ENCODE measurements around the gene KLHL34. TPM values are rescaled to one million over a fixed set of nuclear protein-coding genes. Genes with fewer than 3 reads are reported as not detected.

KLHL34 gene
- total and polyA plus RNA-seq, 9 donors = 0.02 TPM; not detected in 8

DNA sequence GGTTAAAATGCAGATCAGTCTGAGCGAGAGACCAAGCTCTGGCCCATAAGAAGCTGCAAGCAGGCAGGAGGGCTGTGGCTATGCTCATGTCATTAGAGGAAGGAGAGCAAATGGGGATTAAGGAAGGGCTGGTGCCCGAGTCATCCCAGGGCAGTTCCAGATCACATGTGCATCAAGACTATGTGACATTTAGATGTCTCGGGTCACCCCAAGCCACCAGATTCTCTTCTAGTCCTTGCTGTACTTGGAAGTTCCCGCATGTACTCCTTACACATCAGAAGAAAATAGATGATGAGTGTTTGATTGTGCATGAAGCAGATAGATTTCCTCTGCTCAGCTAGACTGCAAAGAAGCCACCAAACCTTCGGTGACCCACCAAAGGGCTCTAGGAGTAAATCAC lies 42.1 kb upstream of the KLHL34 start:
- 73 to 79% (median 76%) methylated on average over 5 of the region's 5 CpGs for WGBS, 3 donors
- Histone ChIP-seq H3K36me3 (no peaks in the 10 kb centered on the region), H3K27ac (no peak overlapping the region), H3K4me1 (ENCODE audit: insufficient read depth) (no peaks in the 10 kb centered on the region), H3K9me3 (no peaks in the 10 kb centered on the region), H3K4me3 (no peak overlapping the region), H3K27me3 (no peaks in the 10 kb centered on the region)
- intact Hi-C loops (cut with DNase I) = no loop called here
- TF ChIP-seq POLR2A (IDR thresholded peaks at IDR 0.05) (no peak), EP300 (IDR thresholded peaks at IDR 0.05) (no peak)
- TF ChIP-seq, protein P1, sequence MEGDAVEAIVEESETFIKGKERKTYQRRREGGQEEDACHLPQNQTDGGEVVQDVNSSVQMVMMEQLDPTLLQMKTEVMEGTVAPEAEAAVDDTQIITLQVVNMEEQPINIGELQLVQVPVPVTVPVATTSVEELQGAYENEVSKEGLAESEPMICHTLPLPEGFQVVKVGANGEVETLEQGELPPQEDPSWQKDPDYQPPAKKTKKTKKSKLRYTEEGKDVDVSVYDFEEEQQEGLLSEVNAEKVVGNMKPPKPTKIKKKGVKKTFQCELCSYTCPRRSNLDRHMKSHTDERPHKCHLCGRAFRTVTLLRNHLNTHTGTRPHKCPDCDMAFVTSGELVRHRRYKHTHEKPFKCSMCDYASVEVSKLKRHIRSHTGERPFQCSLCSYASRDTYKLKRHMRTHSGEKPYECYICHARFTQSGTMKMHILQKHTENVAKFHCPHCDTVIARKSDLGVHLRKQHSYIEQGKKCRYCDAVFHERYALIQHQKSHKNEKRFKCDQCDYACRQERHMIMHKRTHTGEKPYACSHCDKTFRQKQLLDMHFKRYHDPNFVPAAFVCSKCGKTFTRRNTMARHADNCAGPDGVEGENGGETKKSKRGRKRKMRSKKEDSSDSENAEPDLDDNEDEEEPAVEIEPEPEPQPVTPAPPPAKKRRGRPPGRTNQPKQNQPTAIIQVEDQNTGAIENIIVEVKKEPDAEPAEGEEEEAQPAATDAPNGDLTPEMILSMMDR (IDR thresholded peaks at IDR 0.05) = no peak
- DNase-seq = no peak

DNA sequence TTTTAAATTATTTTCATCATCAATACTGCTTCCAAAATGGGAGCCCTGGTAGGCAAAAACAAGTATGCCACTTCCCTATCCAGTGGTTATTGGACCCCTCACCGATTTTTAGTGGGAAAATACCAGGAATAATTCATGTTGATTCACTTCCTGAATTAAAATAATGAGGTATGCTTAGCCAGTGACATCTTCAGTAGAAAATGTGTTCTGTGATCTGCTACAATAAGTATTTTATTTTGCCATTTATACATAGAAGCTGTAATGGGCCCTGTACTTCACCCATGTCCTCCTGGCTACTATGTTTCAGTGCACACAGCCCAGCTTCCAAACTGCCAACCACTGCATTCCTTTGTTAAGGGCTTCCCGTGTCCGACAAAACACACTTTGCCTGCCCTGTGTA lies 41.0 kb upstream of the KLHL34 start:
- Histone ChIP-seq H3K4me3 (no peak overlapping the region), H3K27me3 (no peaks in the 10 kb centered on the region), H3K4me1 (ENCODE audit: insufficient read depth) (no peaks in the 10 kb centered on the region), H3K36me3 (no peaks in the 10 kb centered on the region), H3K27ac (no peak overlapping the region), H3K9me3 (no peaks in the 10 kb centered on the region)
- DNase-seq = no peak
- intact Hi-C loops (cut with DNase I) = no loop called here
- 64 to 69% (median 65%) methylated on average over 3 of the region's 3 CpGs for WGBS, 3 donors
- TF ChIP-seq, protein P1 (IDR thresholded peaks at IDR 0.05) = no peak
- TF ChIP-seq EP300 (IDR thresholded peaks at IDR 0.05) (no peak), POLR2A (IDR thresholded peaks at IDR 0.05) (no peak)

DNA sequence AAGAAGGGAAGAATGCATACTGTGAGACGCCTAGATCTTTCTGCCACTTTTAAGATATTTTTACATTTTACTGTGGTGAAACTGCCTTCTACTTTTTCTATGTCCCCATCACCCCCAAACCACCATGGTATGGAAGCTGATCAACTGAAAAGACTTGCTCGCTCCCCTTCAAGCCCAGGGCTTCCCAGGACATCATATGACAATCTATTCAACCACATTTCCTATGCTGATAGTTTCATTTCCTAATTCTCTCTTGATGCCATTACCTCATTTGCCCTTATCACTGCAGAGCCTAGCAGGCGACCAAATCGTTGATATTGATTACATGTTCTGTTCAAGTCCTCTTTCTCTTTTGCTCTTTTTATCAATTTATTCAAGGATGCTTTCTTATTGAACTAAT lies 40.1 kb upstream of the KLHL34 start:
- H3K9me3 ChIP-seq = no peaks in the 10 kb centered on the region
- TF ChIP-seq EP300 (IDR thresholded peaks at IDR 0.05) (no peak), POLR2A (IDR thresholded peaks at IDR 0.05) (no peak)
- TF ChIP-seq, protein P1 (IDR thresholded peaks at IDR 0.05) = no peak
- no peaks in the 10 kb centered on the region for H3K36me3 ChIP-seq
- no peaks in the 10 kb centered on the region for H3K27me3 ChIP-seq
- DNase-seq = no peak
- no peak overlapping the region for H3K27ac ChIP-seq
- intact Hi-C loops (cut with DNase I) = no loop called here
- no peaks in the 10 kb centered on the region for H3K4me1 ChIP-seq (ENCODE audit: insufficient read depth)
- 61 to 69% (median 68%) methylated on average over 4 of the region's 4 CpGs for WGBS, 3 donors
- H3K4me3 ChIP-seq = no peak overlapping the region

DNA sequence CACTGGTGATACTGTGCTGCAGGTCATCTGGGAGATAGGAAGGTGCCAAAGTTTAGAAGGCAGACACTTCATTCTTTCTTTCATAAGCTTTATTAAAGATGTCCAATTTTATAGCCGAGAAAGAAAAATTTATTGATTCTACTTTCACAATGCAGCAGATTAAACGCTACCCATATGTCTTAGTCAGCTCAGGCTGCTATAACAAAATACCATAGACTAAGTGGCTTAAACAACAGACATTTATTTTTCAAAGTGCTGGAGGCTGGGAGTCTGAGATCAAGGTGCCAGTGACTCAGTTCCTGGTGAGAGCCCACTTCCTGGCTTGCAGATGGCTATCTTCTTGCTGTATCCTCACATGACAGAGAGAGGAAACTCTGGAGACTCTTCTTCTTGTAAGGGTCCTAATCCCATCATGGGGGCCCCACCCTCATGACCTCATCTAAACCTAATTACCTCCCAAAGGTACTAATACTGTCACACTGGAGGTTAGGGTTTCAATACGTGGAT lies 33.4 kb upstream of the KLHL34 start:
- no peak for DNase-seq
- intact Hi-C loops (cut with DNase I) = no loop called here
- no peaks in the 10 kb centered on the region for H3K9me3 ChIP-seq
- no peak overlapping the region for H3K4me3 ChIP-seq
- no peaks in the 10 kb centered on the region for H3K27me3 ChIP-seq
- TF ChIP-seq EP300 (IDR thresholded peaks at IDR 0.05) (no peak), POLR2A (IDR thresholded peaks at IDR 0.05) (no peak)
- TF ChIP-seq, protein P1 (IDR thresholded peaks at IDR 0.05) = no peak
- no peaks in the 10 kb centered on the region for H3K4me1 ChIP-seq (ENCODE audit: insufficient read depth)
- no peaks in the 10 kb centered on the region for H3K36me3 ChIP-seq
- 80 to 88% (median 82%) methylated on average over 3 of the region's 3 CpGs for WGBS, 3 donors
- no peak overlapping the region for H3K27ac ChIP-seq
